GM19238 (cell line): Measurements from ENCODE around the gene LYSET.
"Not testable (repeated sequence)": the region's sequence is repeated elsewhere in the genome, so short reads cannot be mapped to it uniquely, and the experiment has no call there.

Source experiments
- DNase-seq: peaks from one replicate; pipeline ENCODE4 v3.0.0; 2011; ENCODE audit warnings: low spot score; ENCODE audit not compliant: insufficient read length

LYSET gene, protein sequence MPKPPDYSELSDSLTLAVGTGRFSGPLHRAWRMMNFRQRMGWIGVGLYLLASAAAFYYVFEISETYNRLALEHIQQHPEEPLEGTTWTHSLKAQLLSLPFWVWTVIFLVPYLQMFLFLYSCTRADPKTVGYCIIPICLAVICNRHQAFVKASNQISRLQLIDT

DNA sequence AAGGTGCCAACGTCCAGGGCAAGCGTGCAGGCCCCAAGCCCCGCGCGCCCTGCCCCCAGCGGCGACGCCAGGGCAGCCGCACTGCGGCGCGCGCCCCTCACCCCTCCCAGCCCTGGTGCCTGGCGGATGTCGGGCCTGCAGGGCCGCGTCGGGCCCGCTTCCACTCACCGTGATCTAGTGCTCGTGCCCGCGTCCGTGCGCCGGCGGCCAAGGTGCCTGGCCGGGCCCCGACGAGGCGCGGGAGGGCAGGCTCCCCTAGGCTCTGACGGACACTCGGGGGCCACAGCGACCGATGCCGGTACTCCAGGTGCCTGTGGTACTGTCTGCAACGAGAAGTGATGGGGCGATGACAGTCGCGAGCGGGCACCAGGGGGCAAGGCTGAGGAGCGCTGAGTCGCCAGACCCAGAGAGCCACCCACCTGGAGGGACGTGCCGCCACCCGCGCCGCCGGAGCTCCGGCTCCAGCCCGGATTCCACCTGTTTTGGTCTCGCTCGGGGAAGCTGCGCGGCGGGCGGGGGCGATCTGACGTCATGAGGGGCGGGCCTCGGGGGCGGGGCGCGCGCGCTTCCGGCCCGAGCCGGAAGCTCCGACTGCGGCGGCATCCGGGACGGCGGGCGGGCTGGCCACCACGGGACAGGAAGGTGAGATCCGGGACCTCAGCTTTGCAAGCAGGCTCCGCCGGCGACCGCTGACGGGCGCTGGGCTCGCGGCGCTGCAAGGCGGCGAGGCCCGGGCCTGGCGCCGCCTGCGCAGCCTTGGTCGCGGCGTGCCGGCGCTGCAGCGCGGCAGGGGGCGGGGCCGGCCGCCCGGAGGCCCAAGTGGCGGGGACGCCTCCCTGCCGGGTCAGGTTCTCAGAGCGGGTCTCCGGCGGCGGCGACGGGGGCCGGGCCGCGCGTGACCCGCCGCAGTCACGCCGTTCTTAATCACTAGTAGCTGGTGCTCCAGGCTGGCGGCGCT, at the start of gene LYSET, which contains the start of gene MOAP1:
Gene LYSET, plus strand, starts transcription at position 927 of the 958 bp plus-strand sequence. CDS start 89 bp downstream, outside the sequence.
Gene MOAP1, minus strand, starts transcription at position 507 of the 958 bp plus-strand sequence. CDS start 655 bp downstream, outside the sequence.
- peak; percentile 85 for DNase-seq

DNA sequence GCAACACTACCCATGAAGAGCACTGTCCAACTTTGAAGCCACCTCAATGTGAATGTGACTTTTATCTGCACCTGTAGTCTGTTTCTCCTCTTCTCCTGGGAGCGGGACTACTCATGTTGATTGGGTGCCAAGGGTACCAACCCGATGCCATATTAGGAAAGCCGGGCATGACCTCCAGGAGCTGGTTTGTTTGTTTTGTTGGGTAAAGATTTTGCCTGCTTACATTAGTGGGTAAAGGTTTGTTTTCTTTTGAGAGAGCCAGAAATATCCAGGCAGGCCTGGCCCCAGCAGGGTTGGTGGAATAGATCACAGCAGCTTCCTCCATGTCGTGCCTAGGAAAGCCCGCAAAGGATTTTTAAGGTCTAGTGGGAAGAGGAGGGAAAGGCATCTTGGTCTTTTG, 49.7 kb upstream of the LYSET start:
- no peak for DNase-seq

DNA sequence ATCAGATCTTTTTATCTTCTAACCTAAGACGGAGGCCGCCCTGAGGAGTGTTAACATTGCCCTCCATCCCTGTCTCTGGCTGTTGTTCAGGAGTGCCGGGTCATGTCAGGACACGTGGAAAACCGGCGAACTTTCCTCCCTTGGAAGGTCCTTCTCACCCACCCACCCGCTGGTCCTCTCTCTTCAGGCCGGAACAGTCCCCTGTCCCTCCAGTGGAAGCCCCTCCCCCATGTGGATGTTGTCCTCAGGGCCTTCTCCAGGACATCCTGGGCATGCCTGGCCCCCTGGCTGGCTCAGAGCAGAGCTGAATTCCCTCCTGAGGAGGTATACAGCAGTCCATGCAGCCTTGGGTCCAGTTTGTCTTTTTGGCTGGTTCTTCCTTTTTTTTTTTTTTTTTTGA, 49.1 kb upstream of the LYSET start:
- no peak for DNase-seq

DNA sequence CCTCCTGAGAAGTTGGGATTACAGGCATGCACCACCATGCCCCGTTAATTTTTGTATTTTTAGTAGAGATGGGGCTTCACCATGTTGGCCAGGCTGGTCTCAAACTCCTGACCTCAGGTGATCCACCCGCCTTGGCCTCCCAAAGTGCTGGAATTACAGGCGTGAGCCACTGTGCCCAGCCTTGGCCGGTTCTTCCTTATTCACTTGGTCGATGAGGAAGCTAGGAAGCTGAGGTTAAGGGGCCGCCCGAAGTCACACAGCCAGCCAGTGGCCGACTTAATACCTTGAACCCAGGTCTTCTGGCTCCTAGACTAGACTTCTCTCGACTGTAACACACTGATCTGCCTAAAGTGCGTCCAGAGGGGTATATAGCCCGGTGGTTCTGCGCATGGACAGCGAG, 48.6 kb upstream of the LYSET start:
- DNase-seq = not testable (repeated sequence)

DNA sequence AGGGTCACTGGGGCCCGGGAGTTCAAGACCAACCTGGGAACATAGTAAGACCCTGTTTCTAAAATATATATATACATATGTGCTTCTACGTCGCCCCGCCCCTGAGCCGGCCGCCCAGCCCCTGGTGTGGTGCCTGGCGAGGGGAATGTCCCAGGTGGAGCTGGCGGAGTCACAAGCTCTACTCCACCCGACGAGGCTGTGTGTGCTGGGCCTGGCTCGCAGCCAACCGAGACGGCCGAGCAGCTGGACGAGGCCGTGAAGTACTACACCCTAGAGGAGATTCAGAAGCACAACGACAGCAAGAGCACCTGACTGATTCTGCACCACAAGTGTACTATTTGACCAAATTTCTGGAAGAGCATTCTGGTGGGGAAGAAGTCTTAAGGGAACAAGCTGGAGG, 47.3 kb upstream of the LYSET start:
- no peak for DNase-seq

DNA sequence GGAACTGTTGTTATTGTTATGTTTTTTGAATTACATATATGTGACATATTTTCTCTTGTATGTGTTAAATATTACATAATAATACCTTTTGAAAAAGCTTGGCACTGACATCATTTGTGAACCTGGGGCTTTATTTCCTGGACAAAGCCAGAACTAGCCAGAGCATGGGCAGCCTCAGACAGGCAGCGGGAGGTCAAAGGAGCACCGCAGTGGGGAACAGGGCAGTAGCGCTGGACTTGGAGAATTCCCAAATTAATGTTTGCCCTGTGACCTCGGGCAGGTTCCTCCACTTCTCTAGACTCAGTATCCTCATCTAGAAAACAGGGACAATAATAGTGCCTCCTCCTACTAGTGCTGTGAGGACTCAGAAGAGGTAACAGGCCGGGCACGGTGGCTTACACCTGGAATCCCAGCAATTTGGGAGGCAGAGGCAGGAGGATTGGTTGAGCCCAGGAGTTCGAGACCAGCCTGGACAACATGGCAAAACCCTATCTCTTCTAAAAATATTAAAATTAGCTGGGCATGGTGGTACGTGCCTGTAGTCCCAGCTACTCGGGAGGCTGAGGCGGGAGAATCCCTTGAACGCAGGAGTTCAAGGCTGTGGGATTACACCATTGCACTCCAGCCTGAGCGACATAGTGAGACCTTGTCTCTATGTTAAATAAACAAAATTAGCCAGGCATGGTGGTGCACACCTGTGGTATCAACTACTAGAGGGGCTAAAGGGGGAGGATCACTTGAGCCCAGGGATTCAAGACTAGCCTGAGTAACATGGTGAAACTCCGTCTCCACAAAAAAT, 42.1 kb upstream of the LYSET start:
- no peak for DNase-seq

DNA sequence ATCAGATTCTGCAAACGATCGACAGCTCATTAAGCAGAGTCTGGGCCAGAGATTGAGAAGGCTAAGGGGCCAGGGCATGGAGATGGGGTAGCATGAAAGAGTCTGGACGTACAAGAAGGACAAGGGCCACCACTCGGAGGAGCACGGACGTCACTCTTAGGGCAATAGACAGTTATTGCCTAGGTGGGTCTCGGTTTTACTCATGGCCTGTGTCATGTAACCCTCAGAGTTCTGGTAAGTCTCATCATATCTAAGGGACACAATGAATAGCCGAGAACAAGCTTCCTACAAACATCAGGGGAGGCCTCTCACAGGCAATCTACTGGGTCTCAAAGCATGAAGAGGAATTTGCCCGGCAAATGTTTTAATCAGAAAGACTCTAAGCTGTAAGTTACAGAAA, 39.0 kb upstream of the LYSET start:
- DNase-seq = no peak

DNA sequence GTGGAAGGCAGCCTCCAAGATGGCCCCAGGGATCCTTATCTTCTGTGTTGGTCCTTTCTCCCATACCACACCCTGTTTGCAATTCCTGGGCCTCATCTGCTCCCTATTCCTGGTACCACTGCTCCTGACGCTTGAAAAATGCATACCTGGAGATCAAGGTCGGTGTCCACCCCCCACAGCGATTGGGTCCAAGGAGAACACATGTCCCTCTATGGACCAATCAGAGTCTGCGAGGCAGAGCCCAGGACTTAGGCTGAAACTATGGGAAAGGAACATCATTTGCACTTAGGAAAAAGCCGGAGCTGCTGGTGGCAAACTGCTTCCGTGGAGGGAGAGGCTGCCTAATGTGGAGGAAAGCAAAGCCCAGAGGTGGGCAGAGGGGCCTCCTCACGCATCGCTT, 36.1 kb upstream of the LYSET start:
- no peak for DNase-seq

DNA sequence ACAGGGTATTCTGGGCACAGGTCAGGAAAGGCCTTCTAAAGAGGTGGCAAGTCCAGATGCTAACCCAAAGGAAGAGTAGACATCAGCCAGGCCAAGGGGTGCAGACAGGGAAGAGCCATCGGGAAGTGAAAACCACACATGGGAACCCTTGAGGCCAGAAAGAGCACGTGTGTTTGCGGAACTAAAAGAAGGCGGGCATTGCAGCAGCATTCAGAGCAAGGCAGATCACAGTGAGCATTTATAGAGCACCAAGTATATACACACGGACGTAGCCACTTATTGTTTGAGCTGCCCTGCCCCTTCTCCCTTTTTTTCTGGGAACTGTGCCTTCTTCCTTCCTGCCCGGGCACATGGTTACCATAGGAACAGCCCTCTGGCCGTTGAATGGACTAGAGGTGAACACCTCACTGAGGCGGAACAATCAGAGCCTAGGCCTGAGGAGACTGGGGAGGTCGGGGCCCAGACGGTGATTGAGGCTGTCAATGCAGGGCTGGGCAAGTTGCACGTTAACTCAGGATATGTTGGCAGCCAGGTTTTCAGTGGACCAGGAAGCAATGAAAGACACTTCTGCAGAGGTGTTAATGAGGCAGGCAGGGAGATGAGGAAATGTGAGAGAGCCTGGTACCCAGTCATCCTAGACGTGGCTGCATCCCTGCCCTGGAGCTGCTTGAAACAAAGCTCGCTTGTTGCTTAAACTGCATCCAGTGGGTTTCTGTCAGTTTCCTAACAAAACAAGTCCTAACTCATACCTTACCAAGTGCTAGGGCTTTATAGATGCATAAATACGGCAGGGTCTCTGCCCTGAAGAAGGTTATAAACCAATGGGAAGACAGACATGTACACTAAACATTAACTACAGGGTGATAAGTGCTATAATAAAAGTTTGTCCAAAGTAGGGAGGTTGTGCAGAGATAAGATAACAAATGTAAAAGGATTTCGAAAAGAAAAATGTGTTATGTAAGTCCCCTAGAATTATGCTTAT, 34.6 kb upstream of the LYSET start:
- DNase-seq = no peak

DNA sequence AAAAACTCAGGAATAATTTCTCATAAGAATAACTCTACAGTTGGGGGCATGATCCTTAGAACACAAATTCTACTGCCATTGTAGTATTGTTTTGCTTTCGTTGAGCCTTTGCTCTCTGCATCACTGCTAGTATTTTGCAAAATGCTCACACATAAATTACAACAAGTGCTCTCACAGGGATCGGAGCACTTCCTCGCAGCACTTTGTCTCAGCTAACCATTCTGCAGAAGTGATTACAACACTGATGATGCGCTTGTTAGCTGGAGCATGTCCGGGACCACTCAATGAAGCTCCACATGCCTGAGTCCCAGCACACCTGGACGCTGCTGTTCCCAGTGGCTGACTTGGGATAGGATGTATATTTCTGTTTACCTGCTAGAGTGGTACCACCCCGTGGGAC, 32.0 kb upstream of the LYSET start:
- DNase-seq = no peak

DNA sequence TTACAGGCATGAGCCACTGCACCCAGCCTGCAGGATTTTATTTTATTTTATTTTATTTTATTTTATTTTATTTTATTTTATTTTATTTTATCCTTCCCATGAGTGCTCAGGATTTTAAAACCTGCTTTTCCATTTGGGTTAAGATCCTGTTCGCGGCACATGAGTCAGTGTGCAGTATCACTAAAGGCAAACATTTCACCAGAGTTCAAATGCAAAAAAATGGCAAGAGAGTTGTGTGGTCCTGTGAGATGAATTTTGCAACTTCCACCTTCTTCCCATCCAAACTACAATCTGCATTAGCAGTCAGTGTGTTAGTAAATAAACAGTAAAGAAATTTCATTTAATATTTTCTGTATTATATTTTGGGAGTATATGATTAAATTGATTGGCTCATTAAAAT, 29.4 kb upstream of the LYSET start:
- no peak for DNase-seq

DNA sequence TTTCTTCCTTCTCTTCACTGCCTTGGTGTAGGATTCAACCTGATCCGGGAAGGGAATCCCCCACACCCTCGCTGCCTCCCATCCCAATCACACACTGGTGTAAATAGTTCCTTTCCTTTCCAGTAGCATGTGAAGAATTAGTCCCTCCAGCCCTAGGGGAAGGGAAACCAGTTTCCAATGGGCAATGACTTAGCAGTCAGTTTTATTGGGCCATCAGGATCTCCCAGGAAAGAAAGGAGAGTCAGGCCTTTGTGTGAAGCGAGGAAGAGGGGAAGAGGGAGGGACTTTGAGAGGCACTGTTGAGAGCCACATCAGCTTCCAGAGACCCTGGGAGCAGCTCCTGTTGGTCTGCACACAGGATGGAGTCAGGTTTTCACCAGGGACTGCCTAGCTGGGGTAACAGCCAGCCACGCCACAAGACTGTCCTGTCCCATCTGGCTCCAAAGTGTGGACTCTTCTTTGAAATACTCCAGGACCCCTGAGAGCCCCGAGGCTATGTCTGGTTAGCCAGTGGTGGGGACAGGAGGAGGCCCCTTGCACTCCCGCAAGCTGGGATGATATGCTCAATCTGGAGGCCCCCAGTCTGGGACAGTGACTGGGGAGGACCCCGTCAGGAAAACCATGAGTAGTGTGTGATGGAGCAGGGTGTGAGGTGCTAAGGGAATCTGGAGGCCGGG, 28.3 kb upstream of the LYSET start:
- DNase-seq = no peak

DNA sequence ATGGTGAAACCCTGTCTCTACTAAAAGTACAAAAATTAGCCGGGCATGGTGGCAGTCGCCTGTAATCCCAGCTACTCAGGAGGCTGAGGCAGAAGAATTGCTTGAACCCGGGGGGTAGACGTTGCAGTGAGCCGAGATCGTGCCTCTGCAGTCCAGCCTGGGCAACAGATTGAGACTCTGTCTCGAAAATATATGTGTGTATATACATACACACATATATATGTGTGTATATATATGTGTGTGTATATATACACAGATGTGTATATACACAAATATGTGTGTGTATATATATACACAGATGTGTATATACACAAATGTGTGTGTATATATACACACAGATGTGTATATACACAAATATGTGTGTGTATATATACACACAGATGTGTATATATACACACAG, 26.8 kb upstream of the LYSET start:
- DNase-seq = not testable (repeated sequence)

DNA sequence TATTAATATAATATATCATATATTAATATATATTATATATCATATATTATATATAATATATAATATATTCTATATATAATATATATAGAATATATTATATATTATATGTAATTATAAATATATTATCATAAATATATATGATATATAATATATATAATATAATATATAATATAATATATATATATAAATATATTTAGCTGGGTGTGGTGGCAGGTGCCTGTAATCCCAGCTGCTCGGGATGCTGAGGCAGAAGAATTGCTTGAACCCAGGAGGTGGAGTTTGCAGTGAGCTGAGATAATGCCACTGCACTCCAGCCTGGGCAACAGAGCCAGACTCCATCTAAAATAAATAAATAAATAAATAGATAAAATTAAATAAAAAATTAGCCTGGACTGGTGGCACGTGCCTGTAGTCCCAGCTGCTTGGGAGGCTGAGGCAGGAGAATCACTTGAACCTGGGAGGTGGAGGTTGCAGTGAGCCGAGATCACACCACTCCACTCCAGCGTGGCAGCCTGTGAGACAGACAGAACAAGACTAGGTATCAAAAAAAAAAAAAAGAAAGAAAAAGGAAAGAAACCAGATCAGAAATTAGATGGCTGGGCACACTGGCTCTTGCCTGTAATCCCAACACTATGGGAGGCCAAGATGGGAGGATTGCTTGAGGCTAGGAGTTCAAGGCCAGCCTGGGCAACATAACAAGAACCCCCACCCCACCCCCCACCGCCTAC, 25.3 kb upstream of the LYSET start:
- DNase-seq = not testable (repeated sequence)

DNA sequence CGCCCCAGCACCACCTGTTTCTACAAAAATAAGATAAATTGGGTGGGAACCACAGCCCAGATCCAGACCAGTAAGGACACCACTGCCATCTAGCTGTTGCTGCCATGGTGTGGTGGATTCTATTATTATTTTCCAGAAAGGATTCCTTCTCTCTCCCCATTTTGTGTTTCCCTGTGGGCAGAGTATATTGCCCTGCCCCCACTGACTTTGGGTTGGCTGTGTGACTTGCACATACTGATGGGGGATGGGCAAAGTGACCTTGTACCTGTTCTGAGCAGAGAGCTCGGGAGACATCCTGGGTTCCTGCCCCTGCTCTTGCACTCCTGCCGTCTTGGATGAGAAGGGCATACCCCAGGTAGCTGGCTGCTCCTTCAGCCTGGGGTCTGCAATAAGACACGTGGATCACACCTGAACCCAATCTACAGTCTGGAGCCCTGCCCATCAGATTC, 24.7 kb upstream of the LYSET start:
- no peak for DNase-seq

DNA sequence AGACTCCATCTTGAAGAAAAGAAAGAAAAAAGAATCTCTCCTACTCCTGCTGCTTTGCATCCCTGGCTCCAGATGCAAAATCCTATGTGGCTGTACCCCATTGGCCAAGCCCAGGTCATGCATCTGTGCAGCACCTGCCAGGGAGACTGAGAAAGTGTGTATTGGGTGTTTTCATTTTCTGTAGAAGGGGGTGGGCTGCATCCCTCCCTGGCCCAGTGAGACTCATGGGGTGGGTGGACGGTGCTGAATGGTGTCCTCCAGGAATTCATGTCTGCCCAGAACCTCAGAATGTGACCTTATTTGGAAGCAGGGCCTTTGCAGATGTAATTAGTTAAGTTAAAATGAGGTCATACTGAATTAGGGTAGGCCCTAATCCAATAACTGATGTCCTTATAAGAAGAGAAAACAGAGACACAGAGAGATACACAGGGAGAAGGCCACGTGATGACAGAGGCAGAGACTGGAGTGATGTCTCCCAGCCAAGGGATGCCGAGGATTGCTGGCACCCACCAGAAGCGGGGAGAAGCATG, 23.6 kb upstream of the LYSET start:
- DNase-seq = no peak

DNA sequence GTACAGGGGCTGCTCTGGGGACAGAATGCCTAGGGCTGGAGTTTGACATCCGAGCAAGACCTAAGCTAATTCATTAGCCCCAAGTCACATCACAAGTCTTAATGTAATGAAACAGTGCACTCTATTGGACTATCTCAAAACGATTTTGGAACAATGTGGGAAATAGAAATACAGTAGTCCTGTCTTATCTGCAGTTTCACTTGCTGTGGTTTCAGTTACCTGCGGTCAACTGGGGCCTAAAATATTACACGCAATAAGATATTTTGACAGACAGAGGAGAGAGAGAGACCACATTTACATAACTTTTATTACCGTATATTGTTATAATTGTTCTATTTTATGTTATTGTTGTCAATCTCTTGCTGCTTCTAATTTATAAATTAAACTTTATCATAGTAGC, 21.6 kb upstream of the LYSET start:
- no peak for DNase-seq

DNA sequence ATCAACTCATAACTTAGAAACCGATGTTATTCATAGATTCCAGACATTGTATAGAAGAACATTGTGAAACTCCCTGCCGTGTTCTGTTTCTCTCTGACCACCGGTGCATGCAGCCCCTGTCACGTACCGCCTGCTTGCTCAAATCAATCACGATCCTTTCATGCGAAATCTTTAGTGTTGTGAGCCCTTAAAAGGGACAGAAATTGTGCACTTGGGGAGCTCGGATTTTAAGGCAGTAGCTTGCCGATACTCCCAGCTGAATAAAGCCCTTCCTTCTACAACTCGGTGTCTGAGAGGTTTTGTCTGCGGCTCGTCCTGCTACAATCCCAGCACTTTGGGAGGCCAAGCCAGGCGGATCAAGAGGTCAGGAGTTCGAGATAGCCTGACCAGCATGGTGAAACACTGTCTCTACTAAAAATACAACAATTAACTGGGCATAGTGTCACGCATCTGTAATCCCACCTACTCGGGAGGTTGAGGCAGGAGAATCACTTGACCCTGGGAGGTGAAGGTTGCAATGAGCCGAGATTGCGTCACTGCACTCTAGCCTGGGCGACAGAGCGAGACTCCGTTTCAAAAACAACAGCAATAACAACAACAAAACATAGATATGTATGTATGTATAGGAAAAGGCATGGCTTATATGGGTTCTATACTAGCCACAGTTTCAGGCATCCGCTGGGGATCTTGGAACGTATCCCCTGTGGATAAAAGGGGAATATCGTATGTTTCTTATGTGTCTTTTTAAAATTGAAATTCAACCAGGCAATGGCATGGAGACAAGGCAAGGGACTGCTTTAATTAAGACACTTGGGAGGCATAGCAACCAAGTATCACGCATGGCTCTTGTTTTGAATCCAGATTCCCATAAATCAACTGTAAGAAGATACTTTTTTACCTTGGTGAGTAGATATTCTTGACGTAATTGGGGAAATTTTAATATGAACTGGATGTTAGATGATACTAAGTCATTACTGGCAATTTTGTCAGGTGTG, 19.5 kb upstream of the LYSET start:
- DNase-seq = not testable (repeated sequence)
